ENCODE measurements around the gene ELAVL2. TPM values are rescaled to one million over a fixed set of nuclear protein-coding genes. Genes with fewer than 3 reads are reported as not detected.

ELAVL2 gene
- total and polyA plus RNA-seq, 2 of the 4 experiments (the other 2 are of a cell fraction) = 0.36 TPM; not detected in 1

- Histone ChIP-seq H3K14ac (replicated peaks; ENCODE audit: low read depth, low read length) (no peak overlapping the region), H2BK20ac (ENCODE audit: low read depth, low read length) (no peak overlapping the region), H3K79me1 (ENCODE audit: low read depth in 1 of 2, low read length in 2 of 2) (no peaks in the 10 kb centered on the region), H4K5ac (ENCODE audit: low read depth, low read length) (no peak overlapping the region), H2AK9ac (replicated peaks; ENCODE audit: low read depth, low read length, poor library complexity) (no peak overlapping the region), H3K4me2 (ENCODE audit: low read depth, low read length) (no peak overlapping the region), H3K18ac (ENCODE audit: low read depth, low read length) (no peak overlapping the region), H2BK15ac (ENCODE audit: low read depth, low read length) (no peak overlapping the region), H3K27me3 (ENCODE audit: control insufficient read depth, insufficient read depth, low read length) (no peaks in the 10 kb centered on the region), H3K23ac (ENCODE audit: low read depth, low read length) (no peak overlapping the region), H3K9me1 (ENCODE audit: insufficient read depth, low read length) (no peaks in the 10 kb centered on the region), H3K4me1 (ENCODE audit: control insufficient read depth, insufficient read depth, low read length) (no peaks in the 10 kb centered on the region), H3K4ac (ENCODE audit: low read depth, low read length) (no peak overlapping the region), H3K9ac (ENCODE audit: low read depth, low read length) (no peak overlapping the region), H4K91ac (ENCODE audit: insufficient read depth, low read depth, low read length) (no peak overlapping the region), H2BK5ac (ENCODE audit: low read depth, low read length, poor library complexity, severe bottlenecking) (no peak overlapping the region), H2AFZ (replicated peaks; ENCODE audit: low read length, poor library complexity) (no peak overlapping the region), H4K8ac (ENCODE audit: low read depth in 2 of 2, low read length in 2 of 2) (no peak overlapping the region), H2BK120ac (ENCODE audit: low read depth, low read length) (no peak overlapping the region), H3K36me3 (ENCODE audit: control insufficient read depth, insufficient read depth, low read length) (no peaks in the 10 kb centered on the region), H4K20me1 (ENCODE audit: insufficient read depth, low read length) (no peaks in the 10 kb centered on the region), H3K27ac (ENCODE audit: insufficient read depth, low read length) (no peak overlapping the region), H2AK5ac (ENCODE audit: low read depth, low read length) (no peak overlapping the region), H3K9me3 (ENCODE audit: control insufficient read depth, insufficient read depth, low read length) (peaks cover 5% of the 10 kb centered on the region), H3K56ac (ENCODE audit: extremely low read depth, insufficient read depth, low read length) (no peak overlapping the region), H3K4me3 (ENCODE audit: insufficient read depth, low read depth, low read length) (no peak overlapping the region)
- CTCF ChIA-PET = no interaction called here
- dilution Hi-C loops (cut with HindIII; ENCODE audit: low sequenced_read_pairs, unreplicated experiment) (no loop called here), in situ Hi-C loops (cut with MboI; ENCODE audit: low sequenced_read_pairs) (no loop called here), intact Hi-C loops (cut with micrococcal nuclease) (no loop called here)
- ATAC-seq (ENCODE audit: low read depth) (no peak), DNase-seq (no peak)
- BruUV-seq (replicated peaks) = no TSS peak
- POLR2A ChIA-PET (ENCODE audit: unreplicated experiment) = no interaction called here
- no CpG with 5 or more reads among the region's 2 CpGs for WGBS, 2 experiments (ENCODE audit: extremely low coverage in 2 of 2, insufficient read length in 1 of 2)
- TF ChIP-seq RFX5 (IDR thresholded peaks at IDR 0.05; ENCODE audit: low read depth, low read length) = no peak
- no peak for TF ChIP-seq MAFK (IDR thresholded peaks at IDR 0.05; ENCODE audit: low read depth, low read length)
- no peak for TF ChIP-seq BHLHE40 (IDR thresholded peaks at IDR 0.05; ENCODE audit: low read depth, low read length)
- no peak for TF ChIP-seq SMC3 (IDR thresholded peaks at IDR 0.05; ENCODE audit: low read depth, low read length)
- TF ChIP-seq ELK1 (IDR thresholded peaks at IDR 0.05; ENCODE audit: borderline replicate concordance, low read depth, low read length) = no peak
- no peak for TF ChIP-seq CTCF (conservative IDR thresholded peaks at IDR 0.05; ENCODE audit: low read depth, low read length)
- no peak for TF ChIP-seq USF2 (IDR thresholded peaks at IDR 0.05; ENCODE audit: low read depth, low read length)
- no peak for TF ChIP-seq NFE2L2 (IDR thresholded peaks at IDR 0.05; ENCODE audit: low read depth, low read length)
- TF ChIP-seq RCOR1 (IDR thresholded peaks at IDR 0.05; ENCODE audit: insufficient replicate concordance, low read length) = no peak
- TF ChIP-seq CHD1 (IDR thresholded peaks at IDR 0.05; ENCODE audit: low read depth, low read length) = no peak
- no peak for TF ChIP-seq POLR2A (IDR thresholded peaks at IDR 0.05; ENCODE audit: low read depth, low read length)
- TF ChIP-seq FOS (IDR thresholded peaks at IDR 0.05; ENCODE audit: low read depth, low read length) = no peak
- TF ChIP-seq RAD21 (IDR thresholded peaks at IDR 0.05; ENCODE audit: low read length) = no peak
- TF ChIP-seq MAZ (IDR thresholded peaks at IDR 0.05; ENCODE audit: borderline replicate concordance, low read depth, low read length) = no peak
Measured at GRCh38 chr9:23665635-23666034, 160.4 kb downstream of the ELAVL2 start.
